Measurements from ENCODE around the gene KRT82.

The KRT82 gene

DNA sequence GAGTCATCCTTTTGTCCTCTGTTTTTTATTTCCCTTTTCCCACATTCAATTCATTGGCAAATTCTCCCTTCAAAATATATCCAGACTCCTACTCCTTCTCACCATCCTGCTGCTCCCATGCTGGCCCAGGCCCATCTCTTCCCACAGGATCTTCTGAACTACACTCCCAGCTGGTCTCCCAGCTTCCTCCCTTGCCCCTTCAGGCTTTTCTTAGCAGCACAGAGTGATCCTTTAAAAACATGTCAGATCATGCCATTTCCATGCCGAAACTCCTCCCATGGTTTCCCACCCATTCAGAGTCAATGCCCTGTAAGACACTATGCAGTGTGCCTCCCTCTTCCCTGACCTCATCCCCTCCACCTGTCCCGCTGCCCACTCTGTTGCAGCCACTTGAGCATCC lies 18.3 kb downstream of the KRT82 start:
- no peak for DNase-seq
- Histone ChIP-seq H3K9me3 (no peaks in the 10 kb centered on the region), H3K4me1 (peaks cover 5% of the 10 kb centered on the region), H3K36me3 (no peaks in the 10 kb centered on the region), H3K4me3 (ENCODE audit: low read depth, low read length) (no peak overlapping the region), H3K27me3 (peaks cover 28% of the 10 kb centered on the region)
- TF ChIP-seq CTCF (IDR thresholded peaks at IDR 0.05; ENCODE audit: low read depth, low read length) = no peak

DNA sequence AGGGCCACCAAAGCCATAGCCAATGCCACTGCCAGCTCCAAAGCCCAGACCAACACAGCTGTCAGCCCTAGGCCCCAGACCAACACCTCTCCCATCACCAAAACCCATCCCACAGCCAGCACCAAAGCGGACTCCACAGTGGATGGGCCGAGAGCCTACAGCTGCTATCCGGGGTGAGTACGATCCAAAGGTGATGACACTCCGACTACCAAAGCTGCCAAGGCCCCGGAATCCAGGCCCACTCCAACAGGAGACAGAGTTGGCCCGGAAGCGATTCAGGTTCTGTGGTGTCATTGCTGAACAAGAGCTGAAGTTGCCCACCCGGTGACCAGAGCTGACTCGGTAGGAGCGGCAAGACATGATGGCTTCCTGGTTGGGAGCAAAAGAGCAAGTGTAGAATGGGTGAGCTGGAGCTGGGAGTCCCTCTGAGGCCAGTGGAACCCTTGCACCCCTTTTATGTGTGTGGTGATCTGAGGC lies 20.9 kb downstream of the KRT82 start, which contains the start of gene KRT84:
Gene KRT84 (minus strand): TSS at position 427 of the 477 bp plus-strand sequence. CDS start 67 bp downstream, at position 360.
- H3K9me3 ChIP-seq = no peaks in the 10 kb centered on the region
- no peaks in the 10 kb centered on the region for H3K36me3 ChIP-seq
- H3K4me3 ChIP-seq (ENCODE audit: low read depth, low read length) = no peak within 1 kb of the TSS
- H3K27me3 ChIP-seq = peaks cover 28% of the 10 kb centered on the region
- no peak for TF ChIP-seq CTCF (IDR thresholded peaks at IDR 0.05; ENCODE audit: low read depth, low read length)
- no peaks in the 10 kb centered on the region for H3K4me1 ChIP-seq
- no peak for DNase-seq

- Histone ChIP-seq H3K4me3 (ENCODE audit: low read depth, low read length) (no peak overlapping the region), H3K36me3 (no peaks in the 10 kb centered on the region), H3K27me3 (peaks cover 21% of the 10 kb centered on the region), H3K9me3 (no peaks in the 10 kb centered on the region), H3K4me1 (no peaks in the 10 kb centered on the region)
- no peak for DNase-seq
- no peak for TF ChIP-seq CTCF (IDR thresholded peaks at IDR 0.05; ENCODE audit: low read depth, low read length)
Observed at GRCh38 chr12:52383331-52383730, 22.8 kb downstream of the KRT82 start.

- no peak for DNase-seq
Observed at GRCh38 chr12:52382854-52383253, 23.3 kb downstream of the KRT82 start.

DNA sequence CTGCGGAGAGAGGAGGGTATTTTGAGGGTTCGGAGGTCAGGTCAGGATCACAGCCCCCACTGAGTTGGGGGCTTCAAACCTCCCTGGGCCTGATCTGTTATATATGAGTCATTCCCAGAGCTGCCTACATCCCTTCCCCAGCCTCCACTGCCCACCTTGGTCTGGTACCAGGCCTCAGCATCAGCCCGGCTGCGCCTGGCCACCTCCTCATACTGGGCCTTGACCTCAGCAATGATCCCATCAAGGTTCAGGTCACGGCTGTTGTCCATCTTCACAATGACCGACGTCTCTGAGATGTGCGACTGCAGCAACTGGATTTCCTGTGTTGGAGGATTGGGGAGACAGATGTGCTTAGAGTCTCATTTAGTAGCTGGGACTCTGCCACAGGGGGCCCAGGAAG lies 24.9 kb downstream of the KRT82 start:
- Histone ChIP-seq H3K36me3 (no peaks in the 10 kb centered on the region), H3K4me1 (no peaks in the 10 kb centered on the region), H3K27me3 (peaks cover 5% of the 10 kb centered on the region), H3K4me3 (ENCODE audit: low read depth, low read length) (no peak overlapping the region), H3K9me3 (no peaks in the 10 kb centered on the region)
- DNase-seq = no peak
- no peak for TF ChIP-seq CTCF (IDR thresholded peaks at IDR 0.05; ENCODE audit: low read depth, low read length)

More at GRCh38 chr12:52382854-52383253, 23.3 kb downstream of the KRT82 start:
- Histone ChIP-seq H3K4me3 (ENCODE audit: low read depth, low read length) (no peak overlapping the region), H3K4me1 (no peaks in the 10 kb centered on the region), H3K27me3 (peaks cover 16% of the 10 kb centered on the region), H3K9me3 (no peaks in the 10 kb centered on the region), H3K36me3 (no peaks in the 10 kb centered on the region)
- no peak for TF ChIP-seq CTCF (IDR thresholded peaks at IDR 0.05; ENCODE audit: low read depth, low read length)

DNA sequence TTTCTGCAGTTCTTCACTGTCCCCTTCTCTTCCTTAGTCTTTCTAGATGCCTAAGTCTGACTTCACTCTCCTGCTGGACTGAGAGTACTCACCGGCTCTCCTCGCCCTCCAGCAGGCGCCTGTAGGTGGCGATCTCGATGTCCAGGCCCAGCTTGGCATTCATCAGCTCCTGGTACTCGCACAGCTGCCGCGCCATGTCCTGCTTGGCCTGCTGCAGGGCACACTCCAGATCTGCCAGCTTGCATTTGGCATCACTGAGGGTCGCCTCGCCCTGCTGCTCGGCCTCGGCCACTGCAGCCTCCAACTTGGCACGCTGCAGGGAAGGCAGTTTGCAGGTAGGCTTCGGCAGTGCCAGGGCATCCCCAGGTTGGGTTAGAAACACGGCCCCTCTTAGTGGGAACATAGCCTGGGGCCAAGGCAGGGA lies 25.9 kb downstream of the KRT82 start:
- DNase-seq = peak; percentile 65
- Histone ChIP-seq H3K9me3 (no peaks in the 10 kb centered on the region), H3K36me3 (no peaks in the 10 kb centered on the region), H3K27me3 (peaks cover 5% of the 10 kb centered on the region), H3K4me3 (ENCODE audit: low read depth, low read length) (no peak overlapping the region), H3K4me1 (no peaks in the 10 kb centered on the region)
- peak; percentile 76 for TF ChIP-seq CTCF (IDR thresholded peaks at IDR 0.05; ENCODE audit: low read depth, low read length)
